ENCODE data around the gene SUGCT.

Gene SUGCT

GRCh38 chr7:40903872-40904271, 769.1 kb downstream of the SUGCT start:
- H3K27me3 ChIP-seq (ENCODE audit: insufficient read depth, low read length, poor library complexity): no peaks in the 10 kb centered on the region
- H3K9ac ChIP-seq (ENCODE audit: low read depth, low read length): no peak overlapping the region
- H3K4me3 ChIP-seq (ENCODE audit: low read depth in 1 of 2, low read length in 2 of 2): no peak overlapping the region
- no peak overlapping the region for H3K4me2 ChIP-seq (ENCODE audit: insufficient read depth, low read length)
- no peaks in the 10 kb centered on the region for H3K79me2 ChIP-seq (ENCODE audit: insufficient read depth, low read length)
- H2AFZ ChIP-seq (ENCODE audit: low read depth, low read length): no peak overlapping the region
- DNase-seq (no peak), ATAC-seq (ENCODE audit: insufficient read depth, low read depth) (no peak)
- no peaks in the 10 kb centered on the region for H4K20me1 ChIP-seq (ENCODE audit: insufficient read depth, low read length)
- no peak for TF ChIP-seq CTCF (IDR thresholded peaks at IDR 0.05; ENCODE audit: borderline replicate concordance, extremely low read depth, low read length, poor library complexity, severe bottlenecking)
- no peak for TF ChIP-seq EZH2 (IDR thresholded peaks at IDR 0.05; ENCODE audit: borderline replicate concordance, low read depth, low read length, severe bottlenecking)
- no peaks in the 10 kb centered on the region for H3K4me1 ChIP-seq (ENCODE audit: insufficient read depth, low read length)
- no peaks in the 10 kb centered on the region for H3K36me3 ChIP-seq (ENCODE audit: insufficient read depth, low read length)
- no peaks in the 10 kb centered on the region for H3K9me3 ChIP-seq (ENCODE audit: insufficient read depth, low read length, severe bottlenecking)
- H3K27ac ChIP-seq (ENCODE audit: low read length): no peak overlapping the region

GRCh38 chr7:40907286-40907685, 772.5 kb downstream of the SUGCT start:
- H3K36me3 ChIP-seq (ENCODE audit: insufficient read depth, low read length): no peaks in the 10 kb centered on the region
- H3K27me3 ChIP-seq (ENCODE audit: insufficient read depth, low read length, poor library complexity): no peaks in the 10 kb centered on the region
- no peaks in the 10 kb centered on the region for H3K79me2 ChIP-seq (ENCODE audit: insufficient read depth, low read length)
- H3K4me1 ChIP-seq (ENCODE audit: insufficient read depth, low read length): no peaks in the 10 kb centered on the region
- H2AFZ ChIP-seq (ENCODE audit: low read depth, low read length): no peak overlapping the region
- H3K9me3 ChIP-seq (ENCODE audit: insufficient read depth, low read length, severe bottlenecking): no peaks in the 10 kb centered on the region
- no peak for DNase-seq
- H3K9ac ChIP-seq (ENCODE audit: low read depth, low read length): no peak overlapping the region
- no peak for ATAC-seq (ENCODE audit: insufficient read depth, low read depth)
- H3K27ac ChIP-seq (ENCODE audit: low read length): no peak overlapping the region
- H3K4me3 ChIP-seq (ENCODE audit: low read depth in 1 of 2, low read length in 2 of 2): no peak overlapping the region
- no peak overlapping the region for H3K4me2 ChIP-seq (ENCODE audit: insufficient read depth, low read length)
- no peaks in the 10 kb centered on the region for H4K20me1 ChIP-seq (ENCODE audit: insufficient read depth, low read length)
- TF ChIP-seq EZH2 (IDR thresholded peaks at IDR 0.05; ENCODE audit: borderline replicate concordance, low read depth, low read length, severe bottlenecking): no peak
- TF ChIP-seq CTCF (IDR thresholded peaks at IDR 0.05; ENCODE audit: borderline replicate concordance, extremely low read depth, low read length, poor library complexity, severe bottlenecking): no peak

- Histone ChIP-seq H2AFZ (ENCODE audit: low read depth, low read length) (no peak overlapping the region), H3K27ac (ENCODE audit: low read length) (no peak overlapping the region), H3K27me3 (ENCODE audit: insufficient read depth, low read length, poor library complexity) (no peaks in the 10 kb centered on the region), H3K4me1 (ENCODE audit: insufficient read depth, low read length) (no peaks in the 10 kb centered on the region), H3K79me2 (ENCODE audit: insufficient read depth, low read length) (no peaks in the 10 kb centered on the region), H3K9ac (ENCODE audit: low read depth, low read length) (no peak overlapping the region), H3K9me3 (ENCODE audit: insufficient read depth, low read length, severe bottlenecking) (no peaks in the 10 kb centered on the region), H3K36me3 (ENCODE audit: insufficient read depth, low read length) (no peaks in the 10 kb centered on the region), H3K4me3 (ENCODE audit: low read depth in 1 of 2, low read length in 2 of 2) (no peak overlapping the region), H3K4me2 (ENCODE audit: insufficient read depth, low read length) (no peak overlapping the region), H4K20me1 (ENCODE audit: insufficient read depth, low read length) (no peaks in the 10 kb centered on the region)
- ATAC-seq (ENCODE audit: insufficient read depth, low read depth) (no peak), DNase-seq (no peak)
- TF ChIP-seq EZH2 (IDR thresholded peaks at IDR 0.05; ENCODE audit: borderline replicate concordance, low read depth, low read length, severe bottlenecking) (no peak), CTCF (IDR thresholded peaks at IDR 0.05; ENCODE audit: borderline replicate concordance, extremely low read depth, low read length, poor library complexity, severe bottlenecking) (no peak)
These were observed 774.7 kb downstream of the SUGCT start for GRCh38 chr7:40909346-40909980.

Measured in DND-41 (cell line).